Neural cell (in vitro differentiated cells): Measurements from ENCODE around the gene GPRC6A. TPM values are rescaled to one million over a fixed set of nuclear protein-coding genes. Genes with fewer than 3 reads are reported as not detected.

Source experiments
- H2AFZ ChIP-seq: fragments of 200-600, 300-800 bp; sonication (generic), shearing (Covaris generic); 2 replicates; pipeline ENCODE4 v1.6.0; 2014; ENCODE audit warnings: low read depth, mild to moderate bottlenecking, antibody characterized with exemption, low read length, moderate library complexity
- H3F3A ChIP-seq: fragments of 200-600 bp; shearing (Covaris generic); 2 replicates; pipeline ENCODE4 v1.6.1; 2016; ENCODE audit warnings: mild to moderate bottlenecking, moderate library complexity, mixed read lengths, antibody characterized with exemption, low read length; ENCODE audit not compliant: insufficient read depth, poor library complexity, severe bottlenecking
- H3K27ac ChIP-seq: fragments of 200-600, 300-800 bp; sonication (generic), shearing (Covaris generic); 2 replicates; pipeline ENCODE4 v1.5.1; 2014; ENCODE audit warnings: mild to moderate bottlenecking, low read length, moderate library complexity
- H3K27me3 ChIP-seq: fragments of 300-800, 200-600 bp; sonication (generic), shearing (Covaris generic); 2 replicates; pipeline ENCODE4 v1.6.0; 2014; ENCODE audit warnings: mild to moderate bottlenecking, low read depth, low read length, moderate library complexity; ENCODE audit not compliant: insufficient read depth
- H3K36me3 ChIP-seq: fragments of 300-800, 200-600 bp; sonication (generic), shearing (Covaris generic); 2 replicates; pipeline ENCODE4 v1.5.1; 2014; ENCODE audit warnings: mild to moderate bottlenecking, antibody characterized with exemption, low read length, moderate library complexity; ENCODE audit not compliant: insufficient read depth
- H3K4me2 ChIP-seq: fragments of 300-800, 200-600 bp; sonication (generic), shearing (Covaris generic); 2 replicates; pipeline ENCODE4 v1.6.0; 2014; ENCODE audit warnings: mild to moderate bottlenecking, low read length
- H3K4me3 ChIP-seq: fragments of 300-800, 200-600 bp; sonication (generic), shearing (Covaris generic); 2 replicates; pipeline ENCODE4 v1.5.1; 2014; ENCODE audit warnings: mild to moderate bottlenecking, low read length, moderate library complexity
- H3K79me2 ChIP-seq: fragments of 200-600 bp; shearing (Covaris generic); replicated peaks from 2 replicates; pipeline ENCODE4 v1.6.0; 2014; ENCODE audit warnings: mild to moderate bottlenecking, low read length, moderate library complexity; ENCODE audit not compliant: insufficient read depth
- H3K9ac ChIP-seq: fragments of 300-800, 200-600 bp; sonication (generic), shearing (Covaris generic); 2 replicates; pipeline ENCODE4 v1.6.1; 2016; ENCODE audit warnings: mild to moderate bottlenecking, low read length, mixed read lengths
- H3K9me2 ChIP-seq: fragments of 200-600 bp; shearing (Covaris generic); 2 replicates; pipeline ENCODE4 v1.6.1; 2016; ENCODE audit warnings: mild to moderate bottlenecking, low read length, mixed read lengths; ENCODE audit not compliant: insufficient read depth
- H3K9me3 ChIP-seq: fragments of 200-600, 300-800 bp; sonication (generic), shearing (Covaris generic); 2 replicates; pipeline ENCODE4 v1.6.1; 2016; ENCODE audit warnings: mild to moderate bottlenecking, mixed run types, low read length, moderate library complexity, mixed read lengths
- H4K20me1 ChIP-seq: fragments of 200-600 bp; shearing (Covaris generic); 2 replicates; pipeline ENCODE4 v1.6.1; 2016; ENCODE audit warnings: mild to moderate bottlenecking, mixed run types; ENCODE audit not compliant: insufficient read depth
- CTCF ChIP-seq: fragments of 450-650 bp; IDR thresholded peaks from 2 replicates; pipeline ENCODE4 v1.5.1; 2014; ENCODE audit warnings: antibody characterized with exemption, mild to moderate bottlenecking, moderate library complexity; ENCODE audit not compliant: poor library complexity, severe bottlenecking
- EP300 ChIP-seq: fragments of 450-650 bp; conservative IDR thresholded peaks from 2 replicates; pipeline ENCODE4 v1.6.1; 2014; ENCODE audit warnings: antibody characterized with exemption, mild to moderate bottlenecking, moderate library complexity; ENCODE audit not compliant: poor library complexity, severe bottlenecking
- EZH2 ChIP-seq: fragments of 200-600, 300-800 bp; shearing (Covaris generic), sonication (generic); IDR thresholded peaks from 2 replicates; pipeline ENCODE4 v1.6.1; 2014; ENCODE audit warnings: antibody characterized with exemption, low read length, borderline replicate concordance, mild to moderate bottlenecking; ENCODE audit not compliant: insufficient read depth, poor library complexity, severe bottlenecking
- MXI1 ChIP-seq: fragments of 450-650 bp; conservative IDR thresholded peaks from 2 replicates; pipeline ENCODE4 v1.6.1; 2014; ENCODE audit warnings: antibody characterized with exemption, mild to moderate bottlenecking; ENCODE audit not compliant: poor library complexity, severe bottlenecking
- POLR2AphosphoS5 ChIP-seq: IDR thresholded peaks from 2 replicates; pipeline ENCODE4 v1.6.1; 2012
- RAD21 ChIP-seq: fragments of 450-650 bp; conservative IDR thresholded peaks from 2 replicates; pipeline ENCODE4 v1.6.1; 2014; ENCODE audit warnings: antibody characterized with exemption, mild to moderate bottlenecking, moderate library complexity
- SMC3 ChIP-seq: fragments of 450-650 bp; conservative IDR thresholded peaks from 2 replicates; pipeline ENCODE4 v1.6.1; 2014; ENCODE audit warnings: antibody characterized with exemption, mild to moderate bottlenecking, moderate library complexity; ENCODE audit not compliant: poor library complexity
- TAF1 ChIP-seq: IDR thresholded peaks from 2 replicates; pipeline ENCODE4 v1.6.1; 2012; ENCODE audit warnings: low read depth
- polyA plus RNA-seq: library from polyadenylated mRNA; depleted of rRNA; stranded (reverse); fragments of >200 nt; gene quantifications from 2 replicates; pipeline ENCODE4 v1.2.3, GENCODE V29; 2014
- TF ChIP-seq, protein P1 (sequence below): IDR thresholded peaks from 2 replicates; pipeline ENCODE4 v1.6.1; 2012; ENCODE audit warnings: borderline replicate concordance

Gene GPRC6A
- polyA plus RNA-seq, 1 donor from 2014 or later: not detected

DNA sequence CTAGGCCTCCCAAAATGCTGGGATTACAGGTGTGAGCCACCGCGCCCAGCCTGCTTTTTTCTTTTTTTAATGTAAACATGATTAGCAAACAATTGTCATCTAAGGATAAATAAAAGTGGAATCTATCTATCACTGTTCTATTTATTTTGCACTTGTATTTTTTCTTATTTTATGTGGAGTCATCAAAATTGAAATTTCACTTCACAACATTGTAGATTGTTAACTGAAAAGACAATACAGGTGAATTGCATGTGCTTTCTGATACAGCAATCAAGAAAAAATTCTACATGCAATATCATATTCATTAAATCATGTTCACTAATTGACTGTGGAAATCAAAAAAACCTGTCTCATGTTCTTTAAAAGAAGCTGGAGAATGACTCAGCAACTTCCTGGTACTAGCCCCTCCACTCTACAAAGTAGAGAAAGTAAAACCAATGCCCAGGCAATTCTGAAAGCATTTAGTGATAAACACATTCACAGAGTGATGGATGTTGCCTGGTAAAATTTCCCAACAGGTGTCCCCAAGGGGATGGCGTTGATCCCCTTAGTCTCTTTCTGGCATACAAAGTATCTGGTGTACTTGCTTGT, 37.5 kb upstream of the GPRC6A start (continued):
- no peak for TF ChIP-seq EZH2

DNA sequence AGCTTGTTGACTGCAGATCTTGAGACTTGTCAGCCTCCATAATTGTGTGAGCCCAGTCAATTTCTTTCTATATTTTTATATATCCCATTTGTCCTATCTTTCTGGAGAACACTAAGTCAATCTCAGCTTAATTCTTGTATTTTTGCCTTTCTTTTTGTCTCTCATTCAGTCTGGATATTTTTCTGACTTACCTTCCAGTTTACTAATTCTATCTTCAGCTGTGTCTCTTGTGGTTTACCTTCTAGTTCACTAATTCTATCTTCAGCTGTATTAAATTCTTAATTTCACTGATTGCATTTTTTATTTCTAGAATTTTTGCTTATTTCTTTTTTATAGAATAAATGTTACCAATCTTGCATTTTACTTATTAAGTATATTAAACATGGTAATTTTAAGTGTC, 30.4 kb upstream of the GPRC6A start:
- H3K27me3 ChIP-seq: no peaks in the 10 kb centered on the region
- TF ChIP-seq SMC3 (no peak), TAF1 (no peak), CTCF (no peak), MXI1 (no peak), RAD21 (no peak), EP300 (no peak), POLR2AphosphoS5 (no peak), EZH2 (no peak)
- TF ChIP-seq, protein P1, sequence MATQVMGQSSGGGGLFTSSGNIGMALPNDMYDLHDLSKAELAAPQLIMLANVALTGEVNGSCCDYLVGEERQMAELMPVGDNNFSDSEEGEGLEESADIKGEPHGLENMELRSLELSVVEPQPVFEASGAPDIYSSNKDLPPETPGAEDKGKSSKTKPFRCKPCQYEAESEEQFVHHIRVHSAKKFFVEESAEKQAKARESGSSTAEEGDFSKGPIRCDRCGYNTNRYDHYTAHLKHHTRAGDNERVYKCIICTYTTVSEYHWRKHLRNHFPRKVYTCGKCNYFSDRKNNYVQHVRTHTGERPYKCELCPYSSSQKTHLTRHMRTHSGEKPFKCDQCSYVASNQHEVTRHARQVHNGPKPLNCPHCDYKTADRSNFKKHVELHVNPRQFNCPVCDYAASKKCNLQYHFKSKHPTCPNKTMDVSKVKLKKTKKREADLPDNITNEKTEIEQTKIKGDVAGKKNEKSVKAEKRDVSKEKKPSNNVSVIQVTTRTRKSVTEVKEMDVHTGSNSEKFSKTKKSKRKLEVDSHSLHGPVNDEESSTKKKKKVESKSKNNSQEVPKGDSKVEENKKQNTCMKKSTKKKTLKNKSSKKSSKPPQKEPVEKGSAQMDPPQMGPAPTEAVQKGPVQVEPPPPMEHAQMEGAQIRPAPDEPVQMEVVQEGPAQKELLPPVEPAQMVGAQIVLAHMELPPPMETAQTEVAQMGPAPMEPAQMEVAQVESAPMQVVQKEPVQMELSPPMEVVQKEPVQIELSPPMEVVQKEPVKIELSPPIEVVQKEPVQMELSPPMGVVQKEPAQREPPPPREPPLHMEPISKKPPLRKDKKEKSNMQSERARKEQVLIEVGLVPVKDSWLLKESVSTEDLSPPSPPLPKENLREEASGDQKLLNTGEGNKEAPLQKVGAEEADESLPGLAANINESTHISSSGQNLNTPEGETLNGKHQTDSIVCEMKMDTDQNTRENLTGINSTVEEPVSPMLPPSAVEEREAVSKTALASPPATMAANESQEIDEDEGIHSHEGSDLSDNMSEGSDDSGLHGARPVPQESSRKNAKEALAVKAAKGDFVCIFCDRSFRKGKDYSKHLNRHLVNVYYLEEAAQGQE: no peak
- H3K4me3 ChIP-seq: no peak overlapping the region
- no peaks in the 10 kb centered on the region for H3K9me3 ChIP-seq
- H3K27ac ChIP-seq: no peak overlapping the region
- no peaks in the 10 kb centered on the region for H3K79me2 ChIP-seq
- H3K4me2 ChIP-seq: no peak overlapping the region
- H2AFZ ChIP-seq: no peak overlapping the region
- H4K20me1 ChIP-seq: no peaks in the 10 kb centered on the region
- no peaks in the 10 kb centered on the region for H3K9me2 ChIP-seq
- H3K36me3 ChIP-seq: no peaks in the 10 kb centered on the region
- H3F3A ChIP-seq: no peaks in the 10 kb centered on the region
- H3K9ac ChIP-seq: no peak overlapping the region

- no peaks in the 10 kb centered on the region for H3K9me2 ChIP-seq
- H3F3A ChIP-seq: no peaks in the 10 kb centered on the region
- no peaks in the 10 kb centered on the region for H3K9me3 ChIP-seq
Measured at GRCh38 chr6:116858060-116858459, 29.2 kb upstream of the GPRC6A start.

More at GRCh38 chr6:116858060-116858459, 29.2 kb upstream of the GPRC6A start:
- Histone ChIP-seq H3K27me3 (no peaks in the 10 kb centered on the region), H3K4me3 (no peak overlapping the region), H3K27ac (no peak overlapping the region), H3K4me2 (no peak overlapping the region), H3K79me2 (no peaks in the 10 kb centered on the region), H3K9ac (no peak overlapping the region), H3K36me3 (no peaks in the 10 kb centered on the region), H4K20me1 (no peaks in the 10 kb centered on the region), H2AFZ (no peak overlapping the region)
- no peak for TF ChIP-seq SMC3
- TF ChIP-seq EP300: no peak
- TF ChIP-seq, protein P1: no peak
- TF ChIP-seq CTCF: no peak
- no peak for TF ChIP-seq TAF1
